ENCODE measurements around the gene ACO2.

ACO2 gene

GRCh38 chr22:41523464-41524221, 54.7 kb downstream of the ACO2 start:
- DNase-seq: no peak
- no peaks in the 10 kb centered on the region for H3K27me3 Mint-ChIP-seq (ENCODE audit: low read depth, poor library complexity)

DNA sequence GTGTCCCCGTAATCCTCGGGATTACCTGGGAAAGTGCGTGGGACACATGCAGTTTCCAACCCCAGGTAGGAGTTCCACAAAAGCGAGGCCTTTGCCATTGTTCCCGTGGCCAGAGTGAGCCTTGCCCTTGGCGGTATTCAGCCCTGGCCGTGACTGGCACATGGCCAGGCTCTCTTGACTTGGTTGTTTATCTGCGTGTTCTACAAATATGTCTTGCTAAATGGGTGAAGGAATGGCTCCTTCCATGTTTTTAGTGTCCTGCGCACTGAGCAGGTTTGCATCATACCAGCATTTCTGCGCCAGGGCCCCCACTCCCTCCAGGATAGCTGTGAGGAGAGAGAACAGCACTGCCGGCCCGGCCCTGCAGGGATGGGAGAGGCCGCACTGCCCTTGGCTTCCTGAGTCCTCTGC, 55.3 kb downstream of the ACO2 start:
- TF ChIP-seq CTCF (IDR thresholded peaks at IDR 0.05): no peak
- peaks cover 9% of the 10 kb centered on the region for H3K36me3 Mint-ChIP-seq (ENCODE audit: low read depth)
- peak overlapping the region; percentile 80 for H3K27ac Mint-ChIP-seq
- H3K9me3 Mint-ChIP-seq: no peaks in the 10 kb centered on the region
- no peaks in the 10 kb centered on the region for H3K4me1 Mint-ChIP-seq
- DNase-seq: no peak
- H3K4me3 Mint-ChIP-seq: no peak overlapping the region
- H3K27me3 Mint-ChIP-seq (ENCODE audit: low read depth, poor library complexity): no peaks in the 10 kb centered on the region

More at GRCh38 chr22:41523464-41524221, 54.7 kb downstream of the ACO2 start:
- no peak overlapping the region for H3K4me3 Mint-ChIP-seq
- no peaks in the 10 kb centered on the region for H3K4me1 Mint-ChIP-seq
- no peaks in the 10 kb centered on the region for H3K9me3 Mint-ChIP-seq
- no peak for TF ChIP-seq CTCF (IDR thresholded peaks at IDR 0.05)
- peak overlapping the region; percentile 93 for H3K27ac Mint-ChIP-seq
- H3K36me3 Mint-ChIP-seq (ENCODE audit: low read depth): peaks cover 3% of the 10 kb centered on the region

GRCh38 chr22:41524809-41525449, 56.0 kb downstream of the ACO2 start:
- DNase-seq: no peak
- no peaks in the 10 kb centered on the region for H3K9me3 Mint-ChIP-seq
- H3K4me1 Mint-ChIP-seq: no peaks in the 10 kb centered on the region
- TF ChIP-seq CTCF (IDR thresholded peaks at IDR 0.05): no peak
- H3K27me3 Mint-ChIP-seq (ENCODE audit: low read depth, poor library complexity): no peaks in the 10 kb centered on the region
- peak overlapping the region; percentile 80 for H3K27ac Mint-ChIP-seq
- no peak overlapping the region for H3K4me3 Mint-ChIP-seq
- peaks cover 11% of the 10 kb centered on the region for H3K36me3 Mint-ChIP-seq (ENCODE audit: low read depth)

- Mint-ChIP-seq H3K27ac (peak overlapping the region; percentile 91), H3K4me1 (peaks cover 5% of the 10 kb centered on the region), H3K27me3 (ENCODE audit: low read depth, poor library complexity) (no peaks in the 10 kb centered on the region), H3K4me3 (no peak overlapping the region), H3K9me3 (no peaks in the 10 kb centered on the region), H3K36me3 (ENCODE audit: low read depth) (peaks cover 17% of the 10 kb centered on the region)
- no peak for DNase-seq
- TF ChIP-seq CTCF (IDR thresholded peaks at IDR 0.05): no peak
Measured at GRCh38 chr22:41525450-41526225, 56.7 kb downstream of the ACO2 start.

GRCh38 chr22:41526226-41526829, 57.4 kb downstream of the ACO2 start:
- no peaks in the 10 kb centered on the region for H3K9me3 Mint-ChIP-seq
- peak overlapping the region; percentile 91 for H3K27ac Mint-ChIP-seq
- DNase-seq: no peak
- TF ChIP-seq CTCF (IDR thresholded peaks at IDR 0.05): no peak
- H3K36me3 Mint-ChIP-seq (ENCODE audit: low read depth): peaks cover 19% of the 10 kb centered on the region
- H3K4me3 Mint-ChIP-seq: no peak overlapping the region
- H3K4me1 Mint-ChIP-seq: peaks cover 10% of the 10 kb centered on the region
- no peaks in the 10 kb centered on the region for H3K27me3 Mint-ChIP-seq (ENCODE audit: low read depth, poor library complexity)
